ENCODE data around the gene DECR2.
"Not testable (repeated sequence)": the region's sequence is repeated elsewhere in the genome, so short reads cannot be mapped to it uniquely, and the experiment has no call there.

DNA sequence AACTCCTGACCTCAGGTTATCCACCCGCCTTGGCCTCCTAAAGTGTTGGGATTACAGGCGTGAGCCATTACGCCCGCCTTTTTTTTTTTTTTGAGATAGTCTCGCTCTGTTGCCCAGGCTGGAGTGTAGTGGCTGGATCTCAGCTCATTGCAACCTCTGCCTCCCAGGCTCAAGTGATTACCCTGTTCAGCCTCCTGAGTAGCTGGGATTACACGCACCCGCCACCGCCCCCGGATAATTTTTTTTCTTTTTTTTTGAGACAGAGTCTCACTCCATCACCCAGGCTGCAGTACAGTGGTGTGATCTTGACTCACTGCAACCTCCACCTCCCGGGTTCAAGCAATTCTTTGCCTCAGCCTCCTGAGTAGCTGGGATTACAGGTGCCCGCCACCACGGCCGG, 20.5 kb downstream of the DECR2 start:
- TF ChIP-seq CTCF (conservative IDR thresholded peaks at IDR 0.05 in 1 of 2, IDR thresholded peaks at IDR 0.05 in 1 of 2; ENCODE audit: low read depth in 1 of 2, low read length in 2 of 2); EZH2 (IDR thresholded peaks at IDR 0.05; ENCODE audit: low read length, missing control alignments): not testable (repeated sequence)
